ENCODE results near the gene UNK. TPM values are rescaled to one million over a fixed set of nuclear protein-coding genes. Genes with fewer than 3 reads are reported as not detected.
A peak's percentile ranks its signal among the peaks of the same experiment; 100 is the strongest.

Gene UNK
- total RNA-seq, 2 experiments from 2014 or later: 41.5 to 67.6 TPM

DNA sequence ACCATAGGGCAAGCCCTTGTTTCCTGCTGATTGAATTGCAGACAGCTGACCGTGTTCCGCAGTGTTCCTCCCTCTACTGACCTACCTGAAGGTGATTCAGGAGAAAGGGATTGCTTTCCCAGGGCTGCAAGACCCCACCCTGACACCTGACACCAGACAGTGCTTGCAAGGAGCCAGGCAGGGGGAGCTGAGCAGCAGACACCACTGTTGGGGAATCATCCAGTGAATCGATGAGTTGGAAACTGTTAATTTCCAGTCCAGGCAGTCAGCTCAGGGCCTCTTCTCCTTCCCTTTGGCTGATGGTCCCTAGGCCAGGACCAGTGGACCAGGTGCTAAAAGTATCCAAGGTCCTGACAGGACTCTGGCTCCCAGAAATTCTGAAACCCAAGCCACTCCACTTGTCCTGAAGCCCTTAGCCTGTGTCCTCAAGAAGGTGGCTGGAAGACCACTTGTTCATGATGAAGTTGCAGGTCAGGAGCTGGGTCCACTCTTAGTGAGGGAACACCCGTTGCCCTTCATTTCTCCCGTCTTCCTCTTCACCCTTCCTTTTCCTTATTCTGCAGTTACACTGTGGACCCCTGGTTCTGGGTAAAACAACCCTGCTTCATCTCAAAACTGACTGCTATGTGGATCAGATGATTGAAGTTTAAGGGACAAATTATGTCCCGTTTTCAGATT, 9.5 kb upstream of the UNK start:
- no peak for DNase-seq (ENCODE audit: low spot score)
- no peak overlapping the region for H3K4me3 ChIP-seq (ENCODE audit: low read depth, low read length, poor library complexity, severe bottlenecking)
- POLR2A ChIA-PET: interaction anchor here (2.0 to 3.2 kb wide), 2 partner anchors 9 to 11 kb away, joined by 8 to 10 read pairs; partner anchors contain the start of genes GALK1 and UNK
- H3K9me2 ChIP-seq (ENCODE audit: insufficient read depth, low read length): no peaks in the 10 kb centered on the region
- no peak overlapping the region for H3K4me2 ChIP-seq (ENCODE audit: low read length)
- H3K79me2 ChIP-seq (ENCODE audit: insufficient read depth, low read depth, low read length): peaks cover 33% of the 10 kb centered on the region
- no peak overlapping the region for H3K27ac ChIP-seq (ENCODE audit: low read depth, low read length, poor library complexity, severe bottlenecking)
- H2AFZ ChIP-seq (ENCODE audit: low read length): no peak overlapping the region
- TF ChIP-seq EZH2phosphoT487 (IDR thresholded peaks at IDR 0.05; ENCODE audit: borderline replicate concordance, low read depth, low read length): no peak
- no peak for TF ChIP-seq CTCF (conservative IDR thresholded peaks at IDR 0.05; ENCODE audit: low read length)
- no peaks in the 10 kb centered on the region for H3K9me3 ChIP-seq (ENCODE audit: low read length)
- intact Hi-C loops (cut with micrococcal nuclease; ENCODE audit: unreplicated experiment): loop anchor here (5.0 kb wide), 1 partner anchor 492 kb away; the partner anchor contains the start of gene UBALD2
- H4K20me1 ChIP-seq (ENCODE audit: insufficient read depth, low read length): peaks cover 24% of the 10 kb centered on the region
- peaks cover 46% of the 10 kb centered on the region for H3K36me3 ChIP-seq (ENCODE audit: insufficient read depth, low read length)
- CTCF ChIA-PET (ENCODE audit: unreplicated experiment): interaction anchor here (0.6 kb wide), 1 partner anchor 51 kb away, joined by 3 read pairs; no protein-coding TSS in a partner anchor
- BruUV-seq (replicated peaks): no TSS peak
- H3K4me1 ChIP-seq (ENCODE audit: insufficient read depth, low read length, poor library complexity, severe bottlenecking): peaks cover 30% of the 10 kb centered on the region

GRCh38 chr17:75776386-75777295, 8.0 kb upstream of the UNK start:
- Histone ChIP-seq H3K36me3 (ENCODE audit: insufficient read depth, low read length) (peaks cover 46% of the 10 kb centered on the region), H3K4me2 (ENCODE audit: low read length) (peak overlapping the region; percentile 85), H2AFZ (ENCODE audit: low read length) (no peak overlapping the region), H3K9me3 (ENCODE audit: low read length) (no peaks in the 10 kb centered on the region), H3K27ac (ENCODE audit: low read depth, low read length, poor library complexity, severe bottlenecking) (no peak overlapping the region), H3K4me3 (ENCODE audit: low read depth, low read length, poor library complexity, severe bottlenecking) (peak overlapping the region; percentile 83), H3K79me2 (ENCODE audit: insufficient read depth, low read depth, low read length) (peaks cover 33% of the 10 kb centered on the region), H4K20me1 (ENCODE audit: insufficient read depth, low read length) (peaks cover 24% of the 10 kb centered on the region), H3K9me2 (ENCODE audit: insufficient read depth, low read length) (no peaks in the 10 kb centered on the region), H3K4me1 (ENCODE audit: insufficient read depth, low read length, poor library complexity, severe bottlenecking) (peaks cover 30% of the 10 kb centered on the region)
- ChIA-PET POLR2A (interaction anchor here (0.7 to 2.0 kb wide), 6 partner anchors 8 to 99 kb away, joined by 3 to 10 read pairs (median 6); partner anchors contain the start of genes GALK1, UNK and WBP2), CTCF (ENCODE audit: unreplicated experiment) (no interaction called here)
- no TSS peak for BruUV-seq (replicated peaks)
- TF ChIP-seq CTCF (conservative IDR thresholded peaks at IDR 0.05; ENCODE audit: low read length): no peak
- TF ChIP-seq EZH2phosphoT487 (IDR thresholded peaks at IDR 0.05; ENCODE audit: borderline replicate concordance, low read depth, low read length): no peak
- no peak for DNase-seq (ENCODE audit: low spot score)
- intact Hi-C loops (cut with micrococcal nuclease; ENCODE audit: unreplicated experiment): loop anchor here (5.0 kb wide), 1 partner anchor 491 kb away; the partner anchor contains the start of gene UBALD2

Data from OCI-LY7 (cell line).